Retinal pigment epithelial cell (primary cell): ENCODE results near the gene ADAM19.
"Not testable (repeated sequence)": the region's sequence is repeated elsewhere in the genome, so short reads cannot be mapped to it uniquely, and the experiment has no call there.

Source experiments
- DNase-seq: peaks from one replicate; pipeline ENCODE4 v3.0.0-alpha.2; 2010; ENCODE audit warnings: low read depth
- H3K4me3 ChIP-seq: 2 replicates; pipeline ENCODE4 v1.5.1; 2011; ENCODE audit warnings: mild to moderate bottlenecking, low read length, control low read depth, moderate library complexity
- CTCF ChIP-seq: conservative IDR thresholded peaks from 2 replicates; pipeline ENCODE4 v1.5.1; 2011; ENCODE audit warnings: low read depth, low read length, control low read depth, inconsistent platforms

ADAM19 gene

GRCh38 chr5:157485811-157486210 lies 89.8 kb downstream of the ADAM19 start:
- no peak for DNase-seq
- no peak overlapping the region for H3K4me3 ChIP-seq
- TF ChIP-seq CTCF, result no peak

GRCh38 chr5:157485340-157485739 lies 90.2 kb downstream of the ADAM19 start:
- no peak for DNase-seq
- H3K4me3 ChIP-seq, result no peak overlapping the region
- TF ChIP-seq CTCF, result no peak

GRCh38 chr5:157484768-157485167 lies 90.8 kb downstream of the ADAM19 start:
- TF ChIP-seq CTCF, result no peak
- H3K4me3 ChIP-seq, result no peak overlapping the region
- no peak for DNase-seq

GRCh38 chr5:157482702-157483101 lies 92.9 kb downstream of the ADAM19 start:
- DNase-seq, H3K4me3 ChIP-seq: not testable (repeated sequence)

- no peak for TF ChIP-seq CTCF
- no peak for DNase-seq
- no peak overlapping the region for H3K4me3 ChIP-seq
Measured at GRCh38 chr5:157481666-157482065, 93.9 kb downstream of the ADAM19 start.

GRCh38 chr5:157481265-157481664 lies 94.3 kb downstream of the ADAM19 start:
- H3K4me3 ChIP-seq, result no peak overlapping the region
- TF ChIP-seq CTCF, result no peak
- no peak for DNase-seq

DNA sequence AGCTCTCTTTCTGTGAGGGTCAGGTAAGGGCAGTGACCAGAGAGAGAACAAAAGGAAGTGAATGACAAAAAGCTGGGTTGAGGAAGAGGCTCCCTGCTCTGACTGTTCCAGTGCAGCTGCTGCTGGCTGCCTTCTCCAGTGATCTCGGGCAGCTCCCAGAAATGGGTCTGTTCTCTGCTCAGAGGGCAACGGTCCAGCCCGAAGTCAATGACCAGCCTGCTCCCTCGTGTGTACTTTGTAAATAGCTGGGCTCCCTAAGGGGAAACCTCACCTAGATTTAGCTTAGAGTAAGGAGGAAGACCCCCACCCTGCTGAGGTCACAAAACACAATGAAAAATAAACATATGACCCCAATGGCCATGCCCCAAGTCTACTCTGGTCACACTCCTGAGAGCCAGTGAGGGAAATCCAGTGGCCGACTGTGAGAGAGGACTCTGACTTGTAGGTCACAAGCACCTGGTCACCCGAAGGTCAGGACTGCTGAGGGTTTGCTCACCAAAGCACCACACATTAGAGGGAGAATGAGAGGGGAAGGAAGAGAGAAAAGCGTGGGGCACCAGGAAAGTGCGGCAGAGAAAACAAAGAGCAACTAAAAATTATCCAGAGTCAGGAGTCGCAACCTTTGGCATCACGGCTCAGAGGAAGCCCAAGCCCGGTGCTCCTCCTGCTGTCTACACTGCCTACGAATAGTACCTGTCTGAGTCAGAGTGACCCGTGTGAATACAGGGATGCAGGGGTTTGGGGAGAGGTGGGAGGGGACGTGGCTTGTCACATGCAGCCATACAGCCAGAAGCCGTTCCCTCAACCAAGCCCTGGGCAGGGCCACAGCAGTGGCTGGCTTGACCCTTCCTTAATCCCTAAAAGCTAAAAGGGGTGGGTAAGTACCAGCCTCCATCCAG lies 95.7 kb downstream of the ADAM19 start:
- DNase-seq, result no peak
- no peak overlapping the region for H3K4me3 ChIP-seq
- no peak for TF ChIP-seq CTCF
